CD4-positive, CD25-positive, alpha-beta regulatory T cell (primary cell): ENCODE results near the gene EBI3. TPM values are rescaled to one million over a fixed set of nuclear protein-coding genes. Genes with fewer than 3 reads are reported as not detected.
"Not testable (repeated sequence)": the region's sequence is repeated elsewhere in the genome, so short reads cannot be mapped to it uniquely, and the experiment has no call there.

Source experiments
- ATAC-seq, 2 donors: fragments of 150-1000 bp; cut with Tn5 transposase; one replicate each; pipeline ENCODE4 v1.10.0; 2021; ENCODE audit warnings: low read depth in 2 of 2, moderate number of reproducible peaks in 2 of 2, moderate library complexity in 1 of 2
- DNase-seq, 3 donors: peaks; one replicate each; pipeline versions ENCODE4 v3.0.0 to v3.0.0-alpha.2; 2012 to 2022; ENCODE audit warnings: mixed read lengths in 1 of 3
- H3K27ac ChIP-seq: one replicate; pipeline ENCODE4 v1.7.0; 2013; ENCODE audit warnings: mild to moderate bottlenecking, low read length; ENCODE audit not compliant: insufficient read depth, poor library complexity, severe bottlenecking
- H3K27me3 ChIP-seq: one replicate; pipeline ENCODE4 v1.7.0; 2013; ENCODE audit warnings: low read length; ENCODE audit not compliant: control insufficient read depth, insufficient read depth
- H3K36me3 ChIP-seq: one replicate; pipeline ENCODE4 v1.7.0; 2013; ENCODE audit warnings: mild to moderate bottlenecking, low read length, moderate library complexity; ENCODE audit not compliant: control insufficient read depth, insufficient read depth
- H3K4me1 ChIP-seq: 2 replicates; pipeline ENCODE4 v1.7.0; 2013; ENCODE audit warnings: mild to moderate bottlenecking, low read length; ENCODE audit not compliant: insufficient read depth, control insufficient read depth, poor library complexity, severe bottlenecking
- H3K4me3 ChIP-seq: one replicate; pipeline ENCODE4 v1.7.0; 2013; ENCODE audit warnings: low read depth, mild to moderate bottlenecking, low read length, moderate library complexity
- H3K9me3 ChIP-seq, 2 experiments: 1 replicate in 1 of 2; 2 replicates in 1 of 2; pipeline ENCODE4 v1.7.0; 2013; ENCODE audit warnings: low read length in 2 of 2, mild to moderate bottlenecking in 1 of 2, moderate library complexity in 1 of 2; ENCODE audit not compliant: control insufficient read depth in 2 of 2
- H3K27ac Mint-ChIP-seq, 3 donors: one replicate each; pipeline ENCODE4 v1.8.0; 2020 to 2022; ENCODE audit warnings: mild to moderate bottlenecking in 3 of 3, mixed read lengths in 3 of 3, moderate library complexity in 2 of 3
- H3K27me3 Mint-ChIP-seq: one replicate; pipeline ENCODE4 v1.8.0; 2022; ENCODE audit warnings: mild to moderate bottlenecking, mixed read lengths
- H3K36me3 Mint-ChIP-seq: one replicate; pipeline ENCODE4 v1.8.0; 2020; ENCODE audit warnings: mixed read lengths
- H3K4me1 Mint-ChIP-seq, 4 donors: one replicate each; pipeline ENCODE4 v1.8.0; 2020 to 2022; ENCODE audit warnings: mixed read lengths in 4 of 4, mild to moderate bottlenecking in 1 of 4
- H3K4me3 Mint-ChIP-seq, 4 donors: one replicate each; pipeline ENCODE4 v1.8.0; 2020 to 2022; ENCODE audit warnings: mild to moderate bottlenecking in 4 of 4, mixed read lengths in 4 of 4, moderate library complexity in 3 of 4
- H3K9me3 Mint-ChIP-seq, 7 donors: one replicate each; pipeline ENCODE4 v1.8.0; 2020 to 2022; ENCODE audit warnings: mixed read lengths in 7 of 7, mild to moderate bottlenecking in 3 of 7, moderate library complexity in 2 of 7
- polyA plus RNA-seq, 4 donors: library from polyadenylated mRNA; unstranded; fragments of 300-500 nt; fragmentation: Illumina TruSeq; gene quantifications; one replicate each; pipeline ENCODE4 v1.2.3, GENCODE V29; 2021
- total RNA-seq: library from RNA; stranded (reverse); gene quantifications from one replicate; pipeline ENCODE4 v1.2.3, GENCODE V29; 2022

The EBI3 gene
- total and polyA plus RNA-seq, 5 donors from 2014 or later = 0.24 to 0.57 TPM; not detected in 3

DNA sequence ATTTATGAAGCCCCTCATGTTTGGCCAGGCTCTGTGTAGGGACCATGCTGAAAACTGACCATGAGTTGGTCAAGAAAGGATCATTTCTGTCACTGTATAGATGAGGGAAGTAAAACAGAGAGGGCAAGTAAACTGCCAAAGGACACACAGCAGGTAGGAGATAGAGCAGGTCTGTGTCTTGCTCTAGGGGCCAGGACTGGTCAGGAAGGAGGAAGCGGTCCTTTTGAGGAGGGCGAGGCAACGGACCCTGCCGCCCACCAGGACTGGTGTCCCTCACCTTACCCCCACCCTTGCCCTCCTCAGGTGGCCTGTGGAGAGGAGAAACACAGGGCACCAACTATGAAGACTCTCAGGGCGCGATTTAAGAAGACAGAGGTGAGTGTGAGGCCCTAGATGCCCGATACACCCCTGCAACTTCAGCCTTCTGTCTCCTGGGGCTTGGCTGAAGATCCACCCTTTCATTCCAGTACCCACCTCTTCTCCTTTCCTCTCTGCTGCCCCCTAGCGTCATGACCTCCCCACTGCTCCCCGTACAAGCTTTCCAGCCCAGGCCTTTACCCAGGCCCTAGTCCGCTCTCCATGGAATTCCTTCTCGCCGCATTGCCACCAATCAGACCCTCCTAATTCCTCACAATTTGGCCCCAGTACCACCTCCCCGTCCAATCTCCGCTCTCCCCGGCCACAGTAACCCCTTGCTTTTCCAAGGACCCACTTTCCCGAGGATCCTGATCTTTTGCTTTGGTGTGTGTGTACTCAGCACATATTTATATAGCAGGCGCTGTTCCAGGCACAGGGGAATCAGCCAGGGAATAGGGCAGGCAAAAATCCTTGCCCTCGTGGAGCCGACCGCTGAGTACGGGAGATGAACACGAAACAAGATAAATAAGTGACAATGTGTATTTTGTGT, 43.0 kb upstream of the EBI3 start:
- peak overlapping the region in 1 of 4 donors; percentile 24 for H3K4me3 Mint-ChIP-seq
- Histone ChIP-seq H3K36me3 (no peaks in the 10 kb centered on the region), H3K27ac (no peak overlapping the region), H3K27me3 (no peaks in the 10 kb centered on the region), H3K4me1 (peaks cover 14% of the 10 kb centered on the region), H3K4me3 (no peak overlapping the region), H3K9me3 (no peaks in the 10 kb centered on the region)
- no peaks in the 10 kb centered on the region for H3K36me3 Mint-ChIP-seq
- peaks cover 0 to 2% (median 0%) of the 10 kb centered on the region in 7 donors for H3K9me3 Mint-ChIP-seq
- peaks cover 5% of the 10 kb centered on the region for H3K27me3 Mint-ChIP-seq
- peak; percentile 59 to 74 (median 64) for DNase-seq
- peak in 1 of 2 donors; percentile 30 for ATAC-seq
- peaks cover 0 to 22% (median 10%) of the 10 kb centered on the region in 4 donors for H3K4me1 Mint-ChIP-seq
- H3K27ac Mint-ChIP-seq = peak overlapping the region in 1 of 3 donors; percentile 33

- no peak for DNase-seq
- Histone ChIP-seq H3K27me3 (no peaks in the 10 kb centered on the region), H3K4me3 (no peak overlapping the region), H3K4me1 (peaks cover 4% of the 10 kb centered on the region), H3K36me3 (no peaks in the 10 kb centered on the region), H3K27ac (no peak overlapping the region), H3K9me3 (no peaks in the 10 kb centered on the region)
- H3K27me3 Mint-ChIP-seq = peaks cover 1% of the 10 kb centered on the region
- no peak overlapping the region for H3K4me3 Mint-ChIP-seq
- peaks cover 0 to 2% (median 0%) of the 10 kb centered on the region in 7 donors for H3K9me3 Mint-ChIP-seq
- H3K36me3 Mint-ChIP-seq = no peaks in the 10 kb centered on the region
- ATAC-seq = no peak
- H3K4me1 Mint-ChIP-seq = peaks cover 0 to 11% (median 7%) of the 10 kb centered on the region in 4 donors
- H3K27ac Mint-ChIP-seq = no peak overlapping the region
Observed at GRCh38 chr19:4187313-4188122, 41.8 kb upstream of the EBI3 start.

DNA sequence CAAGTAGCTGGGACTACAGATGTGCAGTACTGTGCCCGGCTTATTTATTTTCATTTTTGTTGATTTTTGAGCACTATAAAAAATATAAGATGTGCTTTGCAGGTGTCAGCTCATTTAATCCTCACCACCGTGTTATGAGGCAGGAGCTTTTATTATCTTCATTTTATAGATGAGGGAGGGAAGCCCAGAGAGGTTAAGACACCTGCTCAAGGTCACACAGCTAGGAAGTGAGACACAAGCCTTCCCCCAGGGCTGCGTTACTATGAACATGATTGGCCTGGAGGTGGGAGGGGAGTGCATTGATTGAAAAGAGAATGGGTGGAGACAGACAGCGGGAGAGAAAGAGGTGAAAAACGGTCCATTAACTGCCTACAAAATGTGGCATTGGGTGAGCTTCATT, 39.7 kb upstream of the EBI3 start:
- ATAC-seq (no peak), DNase-seq (no peak)
- Mint-ChIP-seq H3K27me3 (peaks cover 4% of the 10 kb centered on the region), H3K36me3 (no peaks in the 10 kb centered on the region), H3K27ac (no peak overlapping the region), H3K4me3 (peak overlapping the region in 1 of 4 donors; percentile 10), H3K9me3 (peaks cover 0 to 2% (median 0%) of the 10 kb centered on the region in 7 donors), H3K4me1 (peaks cover 0 to 7% (median 5%) of the 10 kb centered on the region in 4 donors)
- Histone ChIP-seq H3K4me3 (no peak overlapping the region), H3K27me3 (no peaks in the 10 kb centered on the region), H3K4me1 (no peaks in the 10 kb centered on the region), H3K27ac (no peak overlapping the region), H3K36me3 (no peaks in the 10 kb centered on the region), H3K9me3 (no peaks in the 10 kb centered on the region)

DNA sequence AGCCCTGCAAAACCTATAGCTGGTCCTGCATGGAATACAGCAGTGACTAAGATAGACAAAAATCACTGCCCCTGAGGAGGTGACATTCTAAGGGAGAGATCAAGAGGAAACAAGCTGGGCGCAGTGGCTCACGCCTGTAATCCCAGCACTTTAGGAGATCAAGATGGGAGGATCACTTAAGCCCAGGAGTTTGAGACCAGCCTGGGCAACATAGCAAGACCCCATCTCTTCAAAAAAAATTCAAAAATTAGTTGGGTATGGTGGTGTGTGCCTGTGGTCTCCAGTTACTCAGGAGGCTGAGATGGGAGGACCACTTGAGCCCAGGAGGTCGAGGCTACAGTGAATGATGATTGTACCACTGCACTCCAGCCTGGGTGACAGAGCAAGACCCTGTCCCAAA, 36.8 kb upstream of the EBI3 start:
- H3K27me3 Mint-ChIP-seq, H3K4me1 Mint-ChIP-seq, H3K9me3 ChIP-seq, ATAC-seq, H3K27ac ChIP-seq, H3K4me1 ChIP-seq, H3K36me3 Mint-ChIP-seq, H3K27ac Mint-ChIP-seq, H3K4me3 Mint-ChIP-seq, DNase-seq, H3K27me3 ChIP-seq, H3K4me3 ChIP-seq, H3K36me3 ChIP-seq, H3K9me3 Mint-ChIP-seq: not testable (repeated sequence)

GRCh38 chr19:4194353-4194752, 35.0 kb upstream of the EBI3 start:
- Histone ChIP-seq H3K4me3 (no peak overlapping the region), H3K27me3 (peaks cover 7% of the 10 kb centered on the region), H3K4me1 (no peaks in the 10 kb centered on the region), H3K36me3 (no peaks in the 10 kb centered on the region), H3K27ac (no peak overlapping the region), H3K9me3 (no peaks in the 10 kb centered on the region)
- DNase-seq (no peak), ATAC-seq (no peak)
- Mint-ChIP-seq H3K36me3 (peaks cover 4% of the 10 kb centered on the region), H3K4me3 (no peak overlapping the region), H3K27me3 (peaks cover 13% of the 10 kb centered on the region), H3K9me3 (peaks cover 0 to 3% (median 0%) of the 10 kb centered on the region in 7 donors), H3K27ac (no peak overlapping the region), H3K4me1 (peaks cover 5 to 15% (median 8%) of the 10 kb centered on the region in 4 donors)

DNA sequence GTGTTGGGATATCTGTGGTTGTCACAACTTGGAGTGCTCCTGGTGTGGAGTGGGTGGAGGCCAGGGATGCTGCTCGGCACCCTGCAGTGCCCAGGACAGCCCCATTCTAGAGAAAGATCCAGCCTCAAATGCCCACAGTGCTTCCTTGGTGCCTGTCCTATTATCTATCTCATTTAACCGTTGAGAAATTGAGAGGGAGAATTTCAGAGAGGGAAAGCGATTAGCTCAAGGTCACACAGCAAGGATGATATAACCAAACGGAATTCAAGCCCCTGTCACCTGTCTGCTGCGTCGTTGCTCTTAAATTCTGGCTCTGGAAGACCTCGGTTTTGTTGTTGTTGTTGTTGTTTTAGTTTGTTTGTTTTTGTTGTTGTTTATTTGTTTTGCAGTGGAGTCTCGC, 33.3 kb upstream of the EBI3 start:
- no peak for DNase-seq
- peaks cover 7% of the 10 kb centered on the region for H3K27me3 ChIP-seq
- H3K4me3 ChIP-seq = no peak overlapping the region
- Mint-ChIP-seq H3K27me3 (peaks cover 13% of the 10 kb centered on the region), H3K4me1 (peaks cover 5 to 15% (median 8%) of the 10 kb centered on the region in 4 donors), H3K9me3 (peaks cover 0 to 5% (median 0%) of the 10 kb centered on the region in 7 donors), H3K27ac (no peak overlapping the region), H3K4me3 (no peak overlapping the region), H3K36me3 (peaks cover 4% of the 10 kb centered on the region)
- ATAC-seq = no peak
- no peaks in the 10 kb centered on the region for H3K36me3 ChIP-seq
- no peak overlapping the region for H3K27ac ChIP-seq
- H3K4me1 ChIP-seq = no peaks in the 10 kb centered on the region
- no peaks in the 10 kb centered on the region for H3K9me3 ChIP-seq

- H3K27me3 Mint-ChIP-seq = peaks cover 13% of the 10 kb centered on the region
- peaks cover 5 to 15% (median 8%) of the 10 kb centered on the region in 4 donors for H3K4me1 Mint-ChIP-seq
- H3K4me1 ChIP-seq = no peaks in the 10 kb centered on the region
- no peak for DNase-seq
- no peak overlapping the region for H3K4me3 ChIP-seq
- H3K9me3 Mint-ChIP-seq = peaks cover 0 to 5% (median 0%) of the 10 kb centered on the region in 7 donors
- no peaks in the 10 kb centered on the region for H3K36me3 ChIP-seq
- H3K4me3 Mint-ChIP-seq = no peak overlapping the region
- peaks cover 7% of the 10 kb centered on the region for H3K27me3 ChIP-seq
- H3K27ac Mint-ChIP-seq = no peak overlapping the region
- peaks cover 4% of the 10 kb centered on the region for H3K36me3 Mint-ChIP-seq
- H3K9me3 ChIP-seq = no peaks in the 10 kb centered on the region
- H3K27ac ChIP-seq = no peak overlapping the region
- ATAC-seq = no peak
Observed at GRCh38 chr19:4196587-4197148, 32.7 kb upstream of the EBI3 start.
